Stimulated activated CD4-positive, alpha-beta T cell treated with anti-CD3 and anti-CD28 coated beads, Interleukin-2, amount 100 ng/mL, for 24 hours (primary cell): ENCODE measurements around the gene EIF4G1.
"Not testable (repeated sequence)": the region's sequence is repeated elsewhere in the genome, so short reads cannot be mapped to it uniquely, and the experiment has no call there.

Experiments
- DNase-seq, 2 donors: peaks; one replicate each; pipeline ENCODE4 v3.0.0-alpha.2; 2020

Gene EIF4G1

GRCh38 chr3:184314363-184314699 is at the start of gene EIF4G1:
Gene EIF4G1, plus strand, starts transcription at chr3:184314606. Its CDS starts 1,191 bp downstream, at chr3:184315797.
- peak; percentile 94 to 95 for DNase-seq

- not testable (repeated sequence) for DNase-seq
Observed at GRCh38 chr3:184267249-184267648, 47.2 kb upstream of the EIF4G1 start.

DNA sequence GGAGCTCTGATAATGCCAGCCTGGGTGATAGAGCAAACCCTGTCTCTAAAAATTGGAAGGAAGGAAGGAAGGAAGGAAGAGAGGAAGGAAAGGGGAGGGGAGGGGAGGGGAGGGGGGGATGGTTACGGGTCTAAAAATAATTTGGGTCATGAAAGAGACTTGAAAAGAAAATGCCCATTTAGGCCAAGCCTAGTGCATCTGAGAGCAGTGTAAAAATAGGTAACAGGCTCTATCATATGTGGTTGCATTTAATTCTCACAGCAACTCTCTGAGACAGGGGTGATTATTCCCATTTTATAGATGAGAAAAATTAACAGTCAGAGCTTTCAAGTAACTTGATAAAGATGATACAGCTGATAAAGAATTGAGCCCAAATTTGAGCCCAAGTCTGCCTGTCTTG is 42.1 kb upstream of the EIF4G1 start:
- DNase-seq, result no peak

GRCh38 chr3:184275381-184275701 is 39.1 kb upstream of the EIF4G1 start:
- DNase-seq, result no peak

GRCh38 chr3:184275961-184276910 is 38.2 kb upstream of the EIF4G1 start, which contains the start of gene ECE2:
Gene ECE2, plus strand, starts transcription at chr3:184276022. Its CDS starts 132 bp downstream, at chr3:184276154.
- no peak for DNase-seq

DNA sequence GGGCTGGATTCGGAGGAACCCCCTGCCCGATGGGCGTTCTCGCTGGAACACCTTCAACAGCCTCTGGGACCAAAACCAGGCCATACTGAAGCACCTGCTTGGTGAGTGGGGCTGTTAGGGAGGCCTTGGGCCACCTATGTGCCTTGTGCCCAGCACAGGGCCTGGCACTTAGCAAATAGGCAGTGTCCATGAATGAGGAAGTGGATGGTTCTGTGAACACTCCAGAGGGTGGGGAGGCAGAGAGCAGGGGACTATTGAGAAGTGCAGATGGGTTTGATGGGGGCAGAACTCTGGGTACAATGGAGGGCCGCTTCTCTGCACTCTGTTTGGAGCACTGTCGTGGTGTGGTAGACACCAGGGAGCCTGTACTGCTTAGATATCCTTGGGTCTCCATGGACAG is 37.0 kb upstream of the EIF4G1 start:
- no peak for DNase-seq

DNA sequence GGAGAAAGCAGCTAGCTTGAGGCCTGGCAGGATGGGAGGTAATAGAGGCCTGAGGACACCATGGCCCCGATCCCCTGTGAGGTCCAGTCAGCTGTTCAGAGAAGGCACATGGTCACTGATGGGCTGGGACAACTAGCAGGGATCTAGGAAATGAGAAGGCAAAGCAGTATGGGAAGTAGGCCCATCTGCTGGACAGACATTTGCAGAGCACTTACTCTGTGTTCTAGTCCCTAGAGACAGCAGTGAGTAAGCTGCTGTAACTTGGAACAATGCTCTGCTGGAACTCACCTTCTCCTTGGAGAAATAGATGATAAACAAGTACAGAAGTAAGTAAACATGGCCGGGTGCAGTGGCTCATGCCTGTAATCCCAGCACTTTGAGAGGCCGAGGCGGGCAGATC is 31.5 kb upstream of the EIF4G1 start:
- DNase-seq, result no peak

GRCh38 chr3:184283681-184284080 is 30.7 kb upstream of the EIF4G1 start:
- DNase-seq, result no peak

DNA sequence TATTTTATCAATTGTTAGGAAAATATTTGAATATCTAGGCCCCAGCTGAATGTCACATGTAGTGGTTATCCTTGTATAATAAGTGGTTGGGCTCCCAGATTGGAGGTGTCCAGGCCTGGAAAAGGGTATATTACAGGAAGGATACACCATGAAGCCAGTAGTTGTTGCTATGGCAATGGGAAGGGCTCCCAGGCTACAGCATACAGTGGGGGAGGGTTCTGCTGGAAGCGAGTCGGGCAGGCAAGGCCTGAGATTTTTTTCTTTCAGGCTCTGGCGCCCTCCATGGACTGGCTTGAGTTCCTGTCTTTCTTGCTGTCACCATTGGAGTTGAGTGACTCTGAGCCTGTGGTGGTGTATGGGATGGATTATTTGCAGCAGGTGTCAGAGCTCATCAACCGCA is 29.7 kb upstream of the EIF4G1 start:
- DNase-seq, result peak in 1 of 2 donors; percentile 32

DNA sequence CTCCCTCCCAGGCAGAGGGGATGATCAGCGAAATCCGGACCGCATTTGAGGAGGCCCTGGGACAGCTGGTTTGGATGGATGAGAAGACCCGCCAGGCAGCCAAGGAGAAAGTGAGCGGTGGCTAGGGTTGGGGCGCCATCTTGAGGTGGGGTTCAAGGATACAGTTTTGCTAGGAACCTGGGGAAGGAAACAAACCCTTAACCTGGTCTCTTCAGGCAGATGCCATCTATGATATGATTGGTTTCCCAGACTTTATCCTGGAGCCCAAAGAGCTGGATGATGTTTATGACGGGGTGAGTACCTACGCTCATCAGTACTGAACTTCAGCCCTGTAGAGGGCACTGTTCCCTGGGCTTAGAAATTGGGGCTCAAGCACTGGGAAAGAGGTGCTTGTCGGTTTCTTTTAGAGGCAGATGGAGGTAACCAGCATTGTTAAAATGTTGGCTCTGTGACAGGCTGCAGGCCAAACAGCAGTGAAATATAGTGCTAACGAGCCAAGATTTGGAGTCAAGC is 24.9 kb upstream of the EIF4G1 start:
- DNase-seq, result peak; percentile 80 to 81

DNA sequence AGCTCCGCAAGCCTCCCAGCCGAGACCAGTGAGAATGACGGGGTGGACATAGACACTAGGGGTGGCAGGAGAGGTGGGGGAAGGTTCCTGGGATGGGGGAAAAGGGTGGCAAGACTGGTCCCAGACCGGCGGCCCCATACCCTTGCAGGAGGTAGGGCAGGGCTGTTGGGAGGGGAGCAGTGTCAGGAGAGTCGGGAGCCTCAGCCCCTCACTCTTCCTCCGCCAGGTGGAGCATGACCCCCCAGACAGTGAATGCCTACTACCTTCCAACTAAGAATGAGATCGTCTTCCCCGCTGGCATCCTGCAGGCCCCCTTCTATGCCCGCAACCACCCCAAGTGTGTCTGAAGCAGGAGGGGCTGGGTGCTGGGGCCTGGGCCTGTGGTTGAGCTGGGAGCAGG is 24.1 kb upstream of the EIF4G1 start:
- no peak for DNase-seq

DNA sequence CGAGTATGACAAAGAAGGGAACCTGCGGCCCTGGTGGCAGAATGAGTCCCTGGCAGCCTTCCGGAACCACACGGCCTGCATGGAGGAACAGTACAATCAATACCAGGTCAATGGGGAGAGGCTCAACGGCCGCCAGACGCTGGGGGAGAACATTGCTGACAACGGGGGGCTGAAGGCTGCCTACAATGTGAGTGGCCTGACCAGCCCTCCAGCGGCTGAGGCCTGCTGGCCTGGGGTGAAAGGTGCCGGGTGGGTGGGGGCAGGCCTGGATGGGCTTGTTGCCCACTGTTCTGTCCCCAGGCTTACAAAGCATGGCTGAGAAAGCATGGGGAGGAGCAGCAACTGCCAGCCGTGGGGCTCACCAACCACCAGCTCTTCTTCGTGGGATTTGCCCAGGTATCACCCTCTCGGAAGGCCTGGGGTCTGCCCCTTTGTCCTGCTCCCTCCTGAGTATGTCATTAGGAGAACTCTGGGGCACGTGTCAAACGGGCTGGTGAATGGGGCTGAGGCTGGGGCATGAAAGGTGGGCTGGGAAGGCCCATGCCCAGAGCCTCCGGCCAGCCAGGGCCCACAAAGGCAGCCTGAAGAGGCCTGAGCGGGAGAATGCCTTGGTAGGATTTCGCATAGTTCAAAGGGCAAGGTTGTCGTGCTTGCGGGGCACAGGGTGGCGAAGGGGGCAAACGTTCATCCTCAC is 23.2 kb upstream of the EIF4G1 start:
- DNase-seq, result no peak

DNA sequence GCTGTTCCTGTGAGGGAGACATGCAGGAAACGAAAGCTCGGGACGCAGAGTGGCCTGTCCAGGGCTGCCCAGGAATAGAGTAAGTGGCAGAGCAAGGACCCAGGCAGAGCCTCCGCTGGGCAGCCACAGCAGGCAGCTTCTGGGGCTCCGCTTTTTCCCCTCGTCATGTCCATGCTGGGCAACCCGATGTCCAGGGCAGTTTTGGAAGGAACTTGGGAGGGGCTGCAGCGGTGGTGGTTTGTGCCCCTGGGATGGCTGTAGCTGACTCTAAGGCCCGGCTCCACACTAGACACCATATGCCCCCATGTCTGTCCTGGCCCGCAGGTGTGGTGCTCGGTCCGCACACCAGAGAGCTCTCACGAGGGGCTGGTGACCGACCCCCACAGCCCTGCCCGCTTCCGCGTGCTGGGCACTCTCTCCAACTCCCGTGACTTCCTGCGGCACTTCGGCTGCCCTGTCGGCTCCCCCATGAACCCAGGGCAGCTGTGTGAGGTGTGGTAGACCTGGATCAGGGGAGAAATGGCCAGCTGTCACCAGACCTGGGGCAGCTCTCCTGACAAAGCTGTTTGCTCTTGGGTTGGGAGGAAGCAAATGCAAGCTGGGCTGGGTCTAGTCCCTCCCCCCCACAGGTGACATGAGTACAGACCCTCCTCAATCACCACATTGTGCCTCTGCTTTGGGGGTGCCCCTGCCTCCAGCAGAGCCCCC is 22.5 kb upstream of the EIF4G1 start:
- DNase-seq, result no peak

DNA sequence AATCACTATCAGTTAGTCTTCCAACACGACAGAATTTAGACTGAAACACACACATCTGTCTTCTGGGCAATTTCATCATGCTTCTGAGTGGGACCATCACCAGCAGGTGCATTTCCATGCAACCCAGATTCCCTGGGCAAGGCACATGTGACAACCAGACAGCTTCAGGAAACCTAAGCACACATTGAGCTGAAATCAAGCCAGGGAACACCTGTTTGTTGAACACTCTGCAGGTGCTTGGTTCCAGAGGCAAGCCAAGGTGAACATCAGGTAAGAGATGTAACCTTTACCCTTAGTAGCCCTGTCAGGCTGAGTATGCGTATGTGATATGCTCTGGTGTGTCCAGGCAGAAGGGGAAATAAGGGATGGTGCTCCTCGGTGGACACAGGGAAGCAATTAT is 18.6 kb upstream of the EIF4G1 start:
- no peak for DNase-seq

GRCh38 chr3:184296616-184297015 is 17.8 kb upstream of the EIF4G1 start:
- no peak for DNase-seq

DNA sequence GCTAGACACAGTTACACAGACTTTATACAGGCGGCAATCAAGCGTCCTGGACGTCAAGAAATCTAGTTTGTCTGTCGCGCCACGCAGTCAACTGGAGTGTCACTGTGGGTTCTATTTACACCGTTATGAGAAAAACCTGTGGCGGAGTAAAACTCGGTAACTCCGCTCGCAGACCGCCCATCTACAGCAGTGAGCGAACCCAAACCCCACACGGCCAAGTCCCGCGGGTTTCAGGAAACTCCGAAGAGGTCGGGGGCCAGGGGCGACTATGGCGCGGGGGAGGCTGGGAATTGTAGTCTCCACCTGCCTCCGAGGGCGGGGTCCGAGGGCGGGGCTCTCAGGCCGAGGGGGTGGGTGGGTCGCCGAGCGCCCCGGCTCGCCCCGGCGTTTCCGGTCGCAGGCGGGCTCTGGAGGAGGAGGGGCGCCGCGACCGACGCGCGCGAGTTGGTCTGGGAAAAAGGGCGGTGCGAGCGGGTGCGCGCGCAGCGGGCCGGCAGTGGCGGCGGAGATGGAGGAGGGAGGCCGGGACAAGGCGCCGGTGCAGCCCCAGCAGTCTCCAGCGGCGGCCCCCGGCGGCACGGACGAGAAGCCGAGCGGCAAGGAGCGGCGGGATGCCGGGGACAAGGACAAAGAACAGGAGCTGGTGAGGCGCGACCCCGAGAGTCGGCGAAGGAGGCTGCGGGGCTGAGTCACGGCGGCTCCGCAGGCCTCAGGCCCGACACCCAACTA is 15.5 kb upstream of the EIF4G1 start, which contains the start of gene PSMD2:
TSS of gene PSMD2 (plus strand) at position 483 of the 729 bp plus-strand sequence. CDS start at position 509, 26 bp downstream.
- DNase-seq, result peak; percentile 98

- no peak for DNase-seq
Observed at GRCh38 chr3:184299488-184300377, 14.7 kb upstream of the EIF4G1 start.

DNA sequence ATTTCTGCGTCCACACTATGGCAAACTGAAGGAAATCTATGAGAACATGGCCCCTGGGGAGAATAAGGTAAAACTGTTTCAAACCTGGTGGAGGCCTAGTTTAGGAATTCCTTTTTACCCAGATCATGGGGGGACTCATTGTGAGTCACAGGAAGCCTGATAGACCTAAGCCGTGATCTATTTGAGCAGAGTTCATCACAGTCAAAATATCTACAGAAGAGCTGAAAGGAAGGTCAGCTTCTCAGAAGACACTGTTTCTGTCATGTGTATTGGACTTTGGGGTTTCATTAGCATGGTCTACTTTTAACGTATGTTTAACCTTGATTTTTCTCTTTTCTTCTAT is 14.1 kb upstream of the EIF4G1 start:
- DNase-seq, result no peak

- no peak for DNase-seq
Observed at GRCh38 chr3:184305577-184305976, 8.8 kb upstream of the EIF4G1 start.

DNA sequence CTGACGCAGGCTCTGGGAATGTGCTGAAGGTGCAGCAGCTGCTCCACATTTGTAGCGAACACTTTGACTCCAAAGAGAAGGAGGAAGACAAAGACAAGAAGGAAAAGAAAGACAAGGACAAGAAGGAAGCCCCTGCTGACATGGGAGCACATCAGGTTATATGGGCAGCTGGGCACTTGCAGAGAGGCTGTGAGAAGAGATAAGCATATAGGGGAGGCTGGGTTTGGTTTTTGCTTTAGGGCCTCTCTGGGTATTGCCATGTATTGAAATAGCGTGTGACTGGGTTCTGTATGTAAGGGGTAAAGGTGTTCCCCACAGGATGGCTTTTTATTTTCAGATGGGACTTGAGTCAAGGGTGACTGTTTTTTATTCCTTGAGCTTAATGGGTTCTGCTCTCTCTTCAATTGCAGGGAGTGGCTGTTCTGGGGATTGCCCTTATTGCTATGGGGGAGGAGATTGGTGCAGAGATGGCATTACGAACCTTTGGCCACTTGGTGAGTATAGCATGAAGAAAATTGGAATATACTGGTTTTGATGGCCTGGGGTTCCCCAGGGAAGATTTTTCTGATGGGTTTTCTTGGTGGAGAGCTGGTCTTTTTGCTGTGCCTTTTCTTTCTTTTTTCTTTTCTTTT is 7.9 kb upstream of the EIF4G1 start:
- DNase-seq, result no peak

DNA sequence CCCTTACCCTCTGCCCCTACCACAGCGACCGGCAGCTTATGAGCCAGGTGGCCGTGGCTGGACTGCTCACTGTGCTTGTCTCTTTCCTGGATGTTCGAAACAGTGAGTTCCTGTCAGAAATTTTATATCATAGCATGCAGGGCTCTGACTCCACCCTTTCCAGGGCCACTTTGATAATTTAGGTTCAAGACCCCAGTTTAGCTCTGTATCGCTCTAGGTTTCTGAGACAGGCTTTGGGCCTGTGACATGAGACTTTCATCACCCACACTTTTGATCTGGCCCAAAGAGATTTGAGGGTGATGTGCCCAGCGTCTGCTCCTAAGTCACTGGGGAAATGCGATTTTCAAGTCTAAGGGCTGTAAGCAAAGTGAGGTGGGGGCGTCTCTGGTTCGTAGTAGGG is 6.5 kb upstream of the EIF4G1 start:
- DNase-seq, result no peak
